ENCODE results near the gene RNF125.
"Not testable (repeated sequence)": the region's sequence is repeated elsewhere in the genome, so short reads cannot be mapped to it uniquely, and the experiment has no call there.

- not testable (repeated sequence) for TF ChIP-seq CTCF (IDR thresholded peaks at IDR 0.05; ENCODE audit: insufficient read depth, low read length); POLR2AphosphoS5 (IDR thresholded peaks at IDR 0.05; ENCODE audit: low read depth)
Observed at GRCh38 chr18:32019949-32020625, 1.5 kb downstream of the RNF125 start.

Data from HL-60 (cell line).